Tibial nerve (tissue), 4 donors: ENCODE results near the gene ZNF483. TPM values are rescaled to one million over a fixed set of nuclear protein-coding genes. Genes with fewer than 3 reads are reported as not detected.

Source experiments
- DNase-seq, 2 donors: peaks; one replicate each; pipeline ENCODE4 v3.0.0-alpha.2; 2019; ENCODE audit warnings: low spot score in 2 of 2
- H3K27ac ChIP-seq, 4 donors: fragments of 200-600 bp; sonication (generic) in 3 of 4; one replicate each; pipeline ENCODE4 v1.5.1; 2017 to 2019; ENCODE audit warnings: mild to moderate bottlenecking in 1 of 4
- H3K27me3 ChIP-seq, 2 donors: fragments of 200-600 bp; sonication (generic) in 1 of 2; one replicate each; pipeline versions ENCODE4 v1.5.1 to v1.6.0; 2017 to 2019
- H3K36me3 ChIP-seq, 3 donors: fragments of 200-600 bp; sonication (generic); one replicate each; pipeline ENCODE4 v1.5.1; 2018 to 2019
- H3K4me1 ChIP-seq, 4 donors: fragments of 200-600 bp; sonication (generic) in 3 of 4; one replicate each; pipeline ENCODE4 v1.5.1; 2017 to 2019
- H3K4me3 ChIP-seq, 4 donors: fragments of 200-600 bp; sonication (generic) in 3 of 4; one replicate each; pipeline ENCODE4 v1.5.1; 2017 to 2019; ENCODE audit warnings: mild to moderate bottlenecking in 1 of 4, moderate library complexity in 1 of 4
- H3K9me3 ChIP-seq, 4 donors: fragments of 200-600 bp; sonication (generic) in 3 of 4; one replicate each; pipeline ENCODE4 v1.5.1; 2017 to 2019
- CTCF ChIP-seq, 5 experiments: fragments of 200-600 bp in 3 of 5; fragments of 450-650 bp in 2 of 5; sonication (generic) in 3 of 5; IDR thresholded peaks; one replicate each; pipeline ENCODE4 v1.5.1; 2016 to 2019; ENCODE audit warnings: antibody characterized with exemption in 5 of 5, mild to moderate bottlenecking in 3 of 5, moderate library complexity in 2 of 5
- EP300 ChIP-seq, 2 donors: sonication (generic); formaldehyde crosslinking; IDR thresholded peaks; one replicate each; pipeline ENCODE4 v1.6.1; 2017; ENCODE audit warnings: antibody characterized with exemption in 2 of 2, mild to moderate bottlenecking in 1 of 2
- POLR2A ChIP-seq, 2 donors: fragments of 450-650 bp; IDR thresholded peaks; one replicate each; pipeline ENCODE4 v1.6.1; 2017; ENCODE audit warnings: antibody characterized with exemption in 2 of 2, mild to moderate bottlenecking in 2 of 2, moderate library complexity in 2 of 2
- WGBS, 2 donors: methylation state at CpG; one replicate each; pipeline ENCODE4 v1.1.5; 2018; 5-methylcytosine and 5-hydroxymethylcytosine counted together
- total RNA-seq, 4 donors: library from RNA; depleted of rRNA; stranded (reverse); fragments of >200 nt; gene quantifications; one replicate each; pipeline ENCODE4 v1.1.0, GENCODE V29; 2016

ZNF483 gene
- total RNA-seq, 4 donors from 2014 or later: 5.7 to 12.0 (median 10.7) TPM

GRCh38 chr9:111588846-111589245, 63.9 kb downstream of the ZNF483 start:
- H3K9me3 ChIP-seq: no peaks in the 10 kb centered on the region
- no peak for DNase-seq
- no peak overlapping the region for H3K4me3 ChIP-seq
- WGBS, 2 donors: 84 to 89% methylated on average over 5 of the region's 5 CpGs
- no peaks in the 10 kb centered on the region for H3K27me3 ChIP-seq
- peaks cover 0 to 75% (median 9%) of the 10 kb centered on the region in 3 donors for H3K36me3 ChIP-seq
- TF ChIP-seq POLR2A (IDR thresholded peaks at IDR 0.05): no peak
- no peak for TF ChIP-seq CTCF (IDR thresholded peaks at IDR 0.05)
- TF ChIP-seq EP300 (IDR thresholded peaks at IDR 0.05): no peak
- H3K27ac ChIP-seq: no peak overlapping the region
- no peaks in the 10 kb centered on the region for H3K4me1 ChIP-seq

- WGBS, 2 donors: 2 to 3% methylated on average over 41 of the region's 41 CpGs
- H3K27me3 ChIP-seq: no peaks in the 10 kb centered on the region
- peaks cover 0 to 41% (median 4%) of the 10 kb centered on the region in 3 donors for H3K36me3 ChIP-seq
- TF ChIP-seq EP300 (IDR thresholded peaks at IDR 0.05) (no peak), CTCF (IDR thresholded peaks at IDR 0.05) (peak; percentile 26 to 74 (median 50)), POLR2A (IDR thresholded peaks at IDR 0.05) (no peak)
- no peaks in the 10 kb centered on the region for H3K9me3 ChIP-seq
- peak overlapping the region; percentile 81 to 88 (median 85) for H3K27ac ChIP-seq
- peaks cover 0 to 20% (median 0%) of the 10 kb centered on the region in 4 donors for H3K4me1 ChIP-seq
- H3K4me3 ChIP-seq: peak overlapping the region; percentile 69 to 90 (median 75)
- peak; percentile 32 to 39 for DNase-seq
Measured at GRCh38 chr9:111597852-111598732, 73.1 kb downstream of the ZNF483 start.

- Histone ChIP-seq H3K9me3 (no peaks in the 10 kb centered on the region), H3K27ac (peak overlapping the region; percentile 81 to 88 (median 85)), H3K36me3 (peaks cover 0 to 35% (median 2%) of the 10 kb centered on the region in 3 donors), H3K4me3 (peak overlapping the region; percentile 69 to 90 (median 75)), H3K4me1 (peaks cover 0 to 20% (median 0%) of the 10 kb centered on the region in 4 donors), H3K27me3 (no peaks in the 10 kb centered on the region)
- no peak for TF ChIP-seq EP300 (IDR thresholded peaks at IDR 0.05)
- TF ChIP-seq CTCF (IDR thresholded peaks at IDR 0.05): no peak
- no peak for TF ChIP-seq POLR2A (IDR thresholded peaks at IDR 0.05)
- DNase-seq: peak in 1 of 2 donors; percentile 28
- 0 to 4% methylated on average over 16 of the region's 16 CpGs for WGBS, 2 donors
Measured at GRCh38 chr9:111598733-111599091, 73.7 kb downstream of the ZNF483 start.

GRCh38 chr9:111599092-111599954, 74.3 kb downstream of the ZNF483 start, which contains the start of gene PTGR1:
Gene PTGR1 (minus strand): TSS chr9:111599647. CDS start chr9:111597422, 2,225 bp downstream.
- Histone ChIP-seq H3K27me3 (no peaks in the 10 kb centered on the region), H3K4me1 (peaks cover 0 to 20% (median 0%) of the 10 kb centered on the region in 4 donors), H3K9me3 (no peaks in the 10 kb centered on the region), H3K27ac (peak within 1 kb of the TSS; percentile 81 to 88 (median 85)), H3K4me3 (peak within 1 kb of the TSS; percentile 69 to 90 (median 75)), H3K36me3 (peaks cover 0 to 30% (median 0%) of the 10 kb centered on the region in 3 donors)
- DNase-seq: peak; percentile 59 to 66
- 0 to 1% methylated on average over 63 to 64 of the region's 64 CpGs for WGBS, 2 donors
- TF ChIP-seq POLR2A (IDR thresholded peaks at IDR 0.05) (peak in 1 of 2 donors; percentile 37), EP300 (IDR thresholded peaks at IDR 0.05) (peak in 1 of 2 donors; percentile 65), CTCF (IDR thresholded peaks at IDR 0.05) (no peak)
